HG03558 (cell line): ENCODE results near the gene TPX2.

Experiments used
- ATAC-seq: cut with Tn5 transposase; IDR thresholded peaks from one replicate; pipeline ENCODE4 v1.9.1; 2021; ENCODE audit warnings: moderate number of reproducible peaks; ENCODE audit not compliant: unreplicated experiment; ENCODE audit errors: extremely low read depth

Gene TPX2

GRCh38 chr20:31705598-31706597 is 33.2 kb upstream of the TPX2 start:
- peak; percentile 84 for ATAC-seq

- ATAC-seq: no peak
Observed at GRCh38 chr20:31706607-31707257, 32.4 kb upstream of the TPX2 start.

GRCh38 chr20:31707258-31707615 is 31.9 kb upstream of the TPX2 start:
- ATAC-seq: no peak

- no peak for ATAC-seq
Observed at GRCh38 chr20:31707994-31708735, 30.9 kb upstream of the TPX2 start.

GRCh38 chr20:31708736-31709534 is 30.2 kb upstream of the TPX2 start:
- no peak for ATAC-seq

- ATAC-seq: no peak
Observed at GRCh38 chr20:31709939-31710338, 29.2 kb upstream of the TPX2 start.

- no peak for ATAC-seq
Observed at GRCh38 chr20:31710423-31711108, 28.5 kb upstream of the TPX2 start.

GRCh38 chr20:31711179-31712111 is 27.6 kb upstream of the TPX2 start:
- no peak for ATAC-seq

GRCh38 chr20:31712112-31712553 is 27.0 kb upstream of the TPX2 start:
- ATAC-seq: no peak

GRCh38 chr20:31712564-31713311 is 26.4 kb upstream of the TPX2 start:
- ATAC-seq: no peak

GRCh38 chr20:31713312-31714273 is 25.5 kb upstream of the TPX2 start:
- ATAC-seq: no peak

- ATAC-seq: no peak
Observed at GRCh38 chr20:31715766-31716165, 23.3 kb upstream of the TPX2 start.

- no peak for ATAC-seq
Observed at GRCh38 chr20:31716351-31716750, 22.7 kb upstream of the TPX2 start.

GRCh38 chr20:31716818-31717477 is 22.1 kb upstream of the TPX2 start:
- ATAC-seq: peak; percentile 1

- ATAC-seq: peak; percentile 40
Observed at GRCh38 chr20:31717478-31718201, 21.4 kb upstream of the TPX2 start.
